Thyroid gland (tissue), 4 donors: ENCODE data around the gene PTPRG. TPM values are rescaled to one million over a fixed set of nuclear protein-coding genes. Genes with fewer than 3 reads are reported as not detected.

ENCODE experiments used
- DNase-seq, 2 donors: peaks; one replicate each; pipeline ENCODE4 v3.0.0-alpha.2; 2019
- H3K27ac ChIP-seq, 3 donors: fragments of 200-600 bp; sonication (generic); 1 replicate in 2 of 3; 2 replicates in 1 of 3; pipeline ENCODE4 v1.5.1; 2016 to 2019; ENCODE audit warnings: mild to moderate bottlenecking in 1 of 3, moderate library complexity in 1 of 3
- H3K27me3 ChIP-seq: fragments of 200-600 bp; sonication (generic); one replicate; pipeline ENCODE4 v1.5.1; 2019
- H3K36me3 ChIP-seq, 2 donors: fragments of 200-600 bp; sonication (generic); one replicate each; pipeline ENCODE4 v1.5.1; 2016 to 2019
- H3K4me1 ChIP-seq, 2 donors: fragments of 200-600 bp; sonication (generic); one replicate each; pipeline ENCODE4 v1.5.1; 2017 to 2019
- H3K4me3 ChIP-seq, 3 donors: fragments of 200-600 bp; sonication (generic); replicated peaks in 1 of 3; 1 replicate in 2 of 3; 2 replicates in 1 of 3; pipeline ENCODE4 v1.5.1; 2016; ENCODE audit warnings: mild to moderate bottlenecking in 1 of 3
- H3K9me3 ChIP-seq: fragments of 200-600 bp; sonication (generic); one replicate; pipeline ENCODE4 v1.5.1; 2017
- CTCF ChIP-seq, 6 experiments: fragments of 200-600 bp in 3 of 6; fragments of 450-650 bp in 3 of 6; sonication (generic) in 3 of 6; IDR thresholded peaks; one replicate each; pipeline ENCODE4 v1.5.1; 2016 to 2019; ENCODE audit warnings: antibody characterized with exemption in 6 of 6, mild to moderate bottlenecking in 2 of 6, inconsistent platforms in 1 of 6, moderate library complexity in 1 of 6
- POLR2A ChIP-seq, 2 donors: fragments of 450-650 bp; IDR thresholded peaks; one replicate each; pipeline ENCODE4 v1.6.1; 2017; ENCODE audit warnings: antibody characterized with exemption in 2 of 2, mild to moderate bottlenecking in 2 of 2, moderate library complexity in 1 of 2
- WGBS, 2 donors: methylation state at CpG; one replicate each; pipeline ENCODE4 v1.1.5; 2017; 5-methylcytosine and 5-hydroxymethylcytosine counted together
- intact Hi-C: fragments of 100-400 bp; cut with DNase I; formaldehyde crosslinking; loops from one replicate; pipeline ENCODE4 v1.15.1; 2023
- small RNA-seq: library from RNA; depleted of rRNA; stranded (forward); fragments of <200 nt; gene quantifications from one replicate; pipeline ENCODE3, GENCODE V24; 2016
- total RNA-seq, 4 donors: library from RNA; depleted of rRNA; stranded (reverse); fragments of >200 nt; gene quantifications; one replicate each; pipeline ENCODE4 v1.2.3, GENCODE V29; 2016

PTPRG gene
- total RNA-seq, 4 donors from 2014 or later = 81.6 to 207 (median 132) TPM

DNA sequence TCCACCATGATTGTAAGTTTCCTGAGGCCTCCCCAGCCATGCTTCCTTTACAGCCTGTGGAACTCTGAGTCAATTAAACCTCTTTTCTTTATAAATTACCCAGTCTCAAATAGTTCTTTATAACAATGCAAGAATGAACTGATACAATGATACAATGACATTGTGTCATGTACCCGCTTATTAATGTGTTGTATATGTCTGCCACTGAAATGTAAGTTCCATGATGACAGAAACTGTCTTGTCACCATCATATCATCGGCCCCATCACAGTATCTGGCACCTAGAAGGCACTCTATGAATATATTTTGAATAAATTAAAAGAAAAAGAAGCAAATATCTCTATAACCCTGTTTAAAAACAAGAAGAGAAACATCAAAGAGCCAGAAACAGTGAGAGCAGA is 782.4 kb downstream of the PTPRG start:
- intact Hi-C loops = no loop called here
- Histone ChIP-seq H3K4me1 (no peaks in the 10 kb centered on the region), H3K27ac (no peak overlapping the region), H3K4me3 (no peak overlapping the region), H3K36me3 (no peaks in the 10 kb centered on the region), H3K27me3 (no peaks in the 10 kb centered on the region), H3K9me3 (no peaks in the 10 kb centered on the region)
- WGBS, 2 donors = 85 to 90% methylated on average over 2 of the region's 2 CpGs
- no peak for DNase-seq
- TF ChIP-seq POLR2A (IDR thresholded peaks at IDR 0.05) (no peak), CTCF (IDR thresholded peaks at IDR 0.05) (no peak)

Small RNA genes within 50 kb of the gene (small RNA-seq; reads per million reads assigned to genes)
- not detected for gene RF00019
- not detected for gene RNU2-10P
